GM19023 (cell line): ENCODE measurements around the gene CNIH3.

Source experiments
- ATAC-seq: cut with Tn5 transposase; IDR thresholded peaks from one replicate; pipeline ENCODE4 v1.9.1; 2021; ENCODE audit warnings: mild to moderate bottlenecking, moderate library complexity; ENCODE audit not compliant: unreplicated experiment

Gene CNIH3

DNA sequence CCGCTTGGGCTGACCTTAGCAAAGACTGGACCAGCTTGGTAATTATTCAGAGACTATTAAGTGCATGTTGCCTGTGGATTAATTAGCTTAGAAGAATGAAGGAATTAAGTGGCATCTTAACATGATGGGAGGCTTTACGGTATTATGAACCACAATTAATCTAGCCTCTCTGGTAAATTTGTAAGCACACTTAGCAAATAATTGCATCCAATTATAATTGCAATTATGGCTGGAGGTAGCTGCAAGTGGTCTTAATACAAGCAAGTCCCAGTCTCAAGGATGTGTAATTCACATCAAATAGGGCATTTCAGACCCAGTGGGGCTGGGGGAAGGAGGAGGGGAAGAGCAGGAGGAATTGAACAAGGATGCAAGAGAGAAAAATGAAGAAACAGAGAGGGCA, 151.6 kb downstream of the CNIH3 start:
- no peak for ATAC-seq

DNA sequence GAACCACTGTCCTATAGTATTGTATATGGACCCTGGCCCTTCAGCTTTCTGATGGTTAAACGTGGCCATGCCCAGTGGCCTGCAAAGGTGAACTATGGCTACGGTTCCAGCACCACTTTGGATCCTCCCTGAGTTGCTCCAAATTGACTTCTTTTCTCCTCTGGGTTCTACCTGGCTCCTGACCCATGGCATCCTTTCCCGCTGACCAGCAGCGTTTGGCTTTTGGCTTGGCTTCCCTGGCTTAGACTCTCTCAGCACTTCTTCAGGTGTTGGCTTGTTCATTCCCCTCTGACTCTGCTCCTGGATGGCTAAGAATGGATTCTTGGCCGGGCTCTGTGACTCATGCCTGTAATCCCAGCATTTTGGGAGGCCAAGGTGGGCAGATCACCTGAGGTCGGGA, 152.9 kb downstream of the CNIH3 start:
- ATAC-seq, result no peak

DNA sequence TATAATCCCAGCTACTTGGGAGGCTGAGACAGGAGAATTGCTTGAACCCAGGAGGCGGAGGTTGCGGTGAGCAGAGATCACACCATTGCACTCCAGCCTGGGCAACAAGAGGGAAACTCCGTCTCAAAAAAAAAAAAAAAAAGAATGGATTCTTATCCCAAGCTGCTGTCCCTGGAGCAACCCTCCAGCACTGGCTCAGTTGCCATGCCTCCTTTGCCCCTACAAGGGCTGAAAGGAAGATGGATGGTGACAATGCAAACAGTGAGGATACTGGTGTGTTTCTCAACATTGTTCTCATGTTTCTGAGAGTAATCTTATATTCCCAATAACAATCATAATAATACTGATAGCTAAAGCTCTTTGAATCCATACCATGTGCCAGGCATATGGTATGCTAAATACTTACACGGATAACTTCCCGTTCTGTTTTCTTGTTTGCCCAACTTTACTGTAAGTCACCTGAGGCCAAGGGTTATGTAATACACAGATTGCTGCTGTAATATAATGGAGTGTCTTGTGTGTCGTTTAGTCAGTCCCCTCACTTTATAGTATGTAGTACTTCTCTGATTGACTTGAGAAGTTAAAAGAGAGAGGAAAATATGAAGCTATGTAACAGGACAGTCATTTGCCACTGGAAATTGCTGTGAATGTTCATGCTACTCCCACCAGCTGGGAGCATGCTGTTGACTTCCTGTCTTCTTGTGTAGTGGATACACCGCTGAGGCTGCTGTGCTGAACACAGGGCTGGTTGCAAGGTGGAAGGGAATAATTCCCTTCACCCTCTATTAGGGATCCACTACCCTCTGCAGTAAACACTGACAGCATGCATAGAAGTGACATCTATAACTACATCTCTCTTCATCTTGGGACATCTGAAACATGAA, 153.6 kb downstream of the CNIH3 start:
- ATAC-seq, result no peak

- no peak for ATAC-seq
These were observed 154.2 kb downstream of the CNIH3 start for GRCh38 chr1:224770336-224770693.

DNA sequence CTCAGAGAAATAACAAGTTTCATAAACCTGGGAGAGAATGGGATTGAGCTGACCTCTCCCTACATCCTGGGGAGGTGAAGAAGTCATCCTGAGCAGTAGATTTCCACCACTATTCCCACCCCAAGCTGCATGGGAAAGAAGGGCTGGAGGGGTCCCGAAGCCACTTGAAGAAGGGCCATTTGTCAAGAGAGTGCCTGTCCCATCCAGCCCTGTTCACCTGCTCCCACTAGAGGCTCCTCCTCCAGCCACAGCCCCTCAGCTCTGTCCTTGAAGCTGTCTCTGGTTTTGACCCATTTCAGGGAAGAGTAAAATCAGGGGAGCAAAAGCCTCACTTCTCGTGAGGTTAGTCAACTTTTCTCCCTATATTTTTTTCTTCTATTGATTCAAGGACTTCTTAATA, 157.5 kb downstream of the CNIH3 start:
- no peak for ATAC-seq

- peak; percentile 60 for ATAC-seq
These were observed 158.3 kb downstream of the CNIH3 start for GRCh38 chr1:224774378-224774777.

DNA sequence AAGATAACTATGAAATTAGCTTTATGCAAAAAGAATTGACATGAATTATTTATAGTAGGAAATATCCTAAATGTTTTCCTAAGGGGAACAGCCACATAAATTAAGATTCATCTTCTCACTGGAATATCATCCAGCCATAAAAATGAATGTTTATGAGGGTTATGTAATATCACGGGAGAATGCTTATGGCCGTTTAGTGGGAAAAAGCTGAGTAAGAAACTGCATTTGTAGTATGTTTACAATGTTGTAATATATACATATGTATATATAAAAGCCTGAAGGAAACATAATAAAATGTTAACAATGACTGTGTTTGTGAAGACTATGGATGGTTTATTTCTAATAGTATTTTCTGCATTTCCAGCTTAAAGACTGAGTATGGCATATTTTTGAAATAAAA, 161.1 kb downstream of the CNIH3 start:
- no peak for ATAC-seq

GRCh38 chr1:224779536-224779935, 163.4 kb downstream of the CNIH3 start:
- no peak for ATAC-seq

DNA sequence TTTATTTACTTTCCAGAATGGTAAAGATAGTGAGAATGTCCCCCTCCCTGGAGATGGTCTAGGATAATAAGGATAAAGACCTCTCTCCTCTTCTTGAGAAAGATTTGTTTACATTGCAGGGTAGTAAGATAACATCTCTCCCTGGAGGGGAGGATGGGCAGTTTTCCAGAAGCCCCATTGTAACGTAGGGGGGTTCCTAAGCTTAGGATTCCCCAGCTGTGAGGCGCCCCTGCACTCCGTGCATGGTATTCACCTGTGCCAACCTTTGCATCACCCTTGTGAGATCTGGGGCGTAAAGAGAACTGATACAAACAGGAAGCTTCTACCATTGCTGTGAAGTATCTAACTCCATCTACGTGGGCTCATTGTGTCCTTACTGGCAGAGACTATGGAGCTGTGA, 164.6 kb downstream of the CNIH3 start:
- ATAC-seq, result no peak

GRCh38 chr1:224781800-224782199, 165.7 kb downstream of the CNIH3 start:
- ATAC-seq, result no peak

DNA sequence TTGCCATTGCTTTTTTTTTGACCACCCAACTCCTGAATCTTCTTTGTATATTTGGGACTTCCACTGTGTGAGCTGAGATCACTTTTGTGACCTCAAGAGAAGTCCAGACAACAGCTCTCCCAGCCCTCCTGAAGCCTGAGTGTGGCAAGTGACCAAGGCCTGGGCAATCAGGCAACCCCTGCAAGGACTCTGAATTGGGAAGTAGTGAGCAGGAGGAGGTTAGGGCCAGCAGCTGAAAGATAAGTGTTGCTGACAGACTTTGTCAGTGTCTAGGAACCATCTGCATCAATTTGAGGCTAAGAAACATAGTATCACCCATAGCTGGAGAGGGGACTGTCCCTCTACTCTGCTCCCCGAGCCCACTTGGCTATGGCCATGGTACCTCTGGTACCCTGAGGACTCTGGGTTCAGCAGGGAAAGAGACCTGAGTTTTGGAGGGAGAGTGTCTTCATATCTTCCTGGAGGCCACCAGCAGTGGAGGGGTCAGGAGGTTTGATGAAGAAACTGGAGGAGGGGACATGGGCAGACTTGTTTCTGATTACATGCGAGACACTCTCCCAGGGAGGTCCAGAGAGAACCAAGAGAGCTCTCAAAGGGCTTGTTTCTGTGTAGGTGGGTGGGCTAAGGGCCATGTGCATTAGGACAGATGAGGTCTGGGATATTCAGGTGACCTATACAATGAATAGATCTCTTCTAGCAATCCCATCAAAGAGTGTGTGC, 166.3 kb downstream of the CNIH3 start:
- ATAC-seq, result no peak

- ATAC-seq, result peak; percentile 68
These were observed 167.0 kb downstream of the CNIH3 start for GRCh38 chr1:224783006-224783651.

DNA sequence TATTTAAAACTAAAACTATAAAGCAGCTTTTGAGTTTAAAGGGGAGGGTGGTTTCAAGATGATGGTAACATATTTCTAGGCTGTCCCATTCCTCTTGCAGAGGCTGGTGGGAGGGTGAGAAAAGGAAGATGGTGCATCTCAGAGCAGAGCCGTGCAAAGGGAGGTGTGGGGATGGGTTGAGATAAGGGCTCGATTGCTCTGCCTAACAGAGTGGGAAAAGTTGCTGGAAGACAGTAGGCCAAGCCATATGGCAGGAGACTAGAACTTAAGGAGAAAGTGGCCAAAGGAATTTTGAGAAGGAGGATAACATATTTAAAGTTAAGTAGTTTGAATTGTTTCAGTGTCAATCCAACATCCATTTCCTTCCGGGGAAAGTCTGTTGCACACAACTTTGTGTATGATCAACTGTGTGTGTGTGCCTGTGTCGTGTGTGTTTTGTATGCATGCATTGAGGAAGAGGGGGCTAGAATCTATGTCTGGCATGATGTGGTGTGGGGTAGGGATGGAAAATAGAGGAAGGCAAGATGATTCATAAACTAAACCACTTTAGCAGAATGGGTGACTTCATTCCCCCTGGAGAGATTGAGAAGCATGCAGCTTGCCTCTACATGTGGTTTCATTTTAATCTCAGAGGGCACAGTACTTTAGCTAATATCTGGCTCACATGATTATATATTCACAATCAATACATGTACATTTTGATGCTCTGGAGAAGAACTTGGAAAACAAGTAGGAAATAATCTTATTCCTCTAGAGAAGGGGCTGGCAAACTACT, 168.3 kb downstream of the CNIH3 start:
- no peak for ATAC-seq

DNA sequence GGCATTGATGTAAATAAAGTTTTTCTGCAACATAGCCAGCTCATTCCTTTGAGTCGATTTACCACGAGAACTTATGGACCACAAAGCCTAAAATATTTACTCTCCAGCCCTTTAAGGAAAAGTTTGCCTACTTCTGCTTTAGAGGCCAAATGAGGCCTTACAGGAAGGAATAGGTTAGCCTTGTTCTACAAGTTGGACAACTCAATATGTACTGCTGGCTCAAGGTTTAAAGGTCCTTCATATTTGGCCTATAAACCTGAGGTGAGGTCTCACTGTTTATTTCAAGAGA, 168.9 kb downstream of the CNIH3 start:
- no peak for ATAC-seq

GRCh38 chr1:224785622-224786021, 169.5 kb downstream of the CNIH3 start:
- no peak for ATAC-seq

GRCh38 chr1:224786533-224787250, 170.6 kb downstream of the CNIH3 start:
- no peak for ATAC-seq

DNA sequence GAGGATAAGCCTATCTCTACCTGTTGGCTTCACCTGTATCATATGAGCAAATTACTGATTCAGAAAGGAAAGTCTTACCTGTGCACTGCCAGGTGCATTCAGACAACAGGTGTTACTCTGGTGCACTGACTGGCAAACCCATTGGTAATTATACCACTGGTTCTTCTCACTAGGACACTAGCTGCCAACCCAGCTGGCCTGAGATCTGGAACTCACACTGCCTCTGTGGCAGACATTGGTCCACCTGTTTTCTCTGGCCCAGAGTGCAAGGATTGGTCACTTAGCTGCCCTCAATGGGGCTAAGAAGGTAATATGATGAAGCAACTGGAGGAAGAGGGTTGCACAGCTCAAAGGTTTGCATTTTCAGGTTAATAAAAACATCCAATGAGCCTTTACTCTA, 173.2 kb downstream of the CNIH3 start:
- no peak for ATAC-seq
